K562 (cell line): Measurements from ENCODE around the gene PTPN20. TPM values are rescaled to one million over a fixed set of nuclear protein-coding genes. Genes with fewer than 3 reads are reported as not detected.

Source experiments
- ATF6 ChIP-seq: sonication (generic); formaldehyde crosslinking; IDR thresholded peaks from 2 replicates; pipeline ENCODE4 v1.4.0; 2020; ENCODE audit warnings: mild to moderate bottlenecking, missing genetic modification reagents
- NR2C1 ChIP-seq, 2 experiments: fragments of 450-650 bp; IDR thresholded peaks; 2 replicates each; pipeline ENCODE4 v1.6.1; 2017; ENCODE audit warnings: mild to moderate bottlenecking in 2 of 2, antibody characterized with exemption in 1 of 2, inconsistent platforms in 1 of 2, missing compliant biosample characterization in 1 of 2, missing genetic modification characterization in 1 of 2
- POLR3G ChIP-seq: IDR thresholded peaks from 2 replicates; pipeline ENCODE4 v1.6.1; 2011; ENCODE audit not compliant: insufficient read length, insufficient replicate concordance; ENCODE audit errors: extremely low read depth
- TSC22D4 ChIP-seq: fragments of 450-650 bp; IDR thresholded peaks from 2 replicates; pipeline ENCODE4 v1.6.1; 2016; ENCODE audit warnings: missing genetic modification characterization, missing biosample characterization, control low read depth
- ZBTB7A ChIP-seq: IDR thresholded peaks from 2 replicates; pipeline ENCODE4 v1.6.1; 2011; ENCODE audit warnings: low read depth, mild to moderate bottlenecking, low read length, moderate library complexity, borderline replicate concordance; ENCODE audit not compliant: control insufficient read depth
- ZNF146 ChIP-seq: IDR thresholded peaks from one replicate; pipeline ENCODE4 v1.6.1; 2018; ENCODE audit warnings: missing compliant biosample characterization; ENCODE audit not compliant: unreplicated experiment
- ZNF696 ChIP-seq: fragments of 250-450 bp; sonication (Bioruptor Pico); conservative IDR thresholded peaks from 2 replicates; pipeline ENCODE4 v1.4.0; 2020; ENCODE audit warnings: mild to moderate bottlenecking, moderate library complexity
- polyA plus RNA-seq, 8 experiments: library from polyadenylated mRNA; depleted of rRNA in 4 of 8; stranded (reverse) in 5 of 8; unstranded in 3 of 8; fragments of >200 nt; fragmentation: Nextera tagmentation in 2 of 8; fragmentation: Illumina TruSeq in 1 of 8; extraction: Ambion mirVana in 2 of 8; extraction: Trizol in 1 of 8; gene quantifications; 2 replicates each; pipeline versions ENCODE4 v1.2.1 to v1.2.3, GENCODE V29; 2011 to 2014; ENCODE audit warnings: inconsistent platforms in 1 of 8, missing spikeins in 1 of 8
- total RNA-seq, 7 experiments: library from RNA; depleted of rRNA in 6 of 7; stranded (reverse); fragments of >200 nt in 6 of 7; fragmentation: Illumina TruSeq in 2 of 7; extraction: Trizol in 2 of 7; gene quantifications; 2 replicates each; pipeline versions ENCODE4 v1.2.1 to v1.2.3, GENCODE V29; 2011 to 2021; ENCODE audit warnings: low replicate concordance in 1 of 7
- TF ChIP-seq, protein P1 (sequence below): IDR thresholded peaks from 2 replicates; pipeline ENCODE4 v1.6.1; 2016; ENCODE audit warnings: missing genetic modification characterization, missing compliant biosample characterization

Gene PTPN20
- total and polyA plus RNA-seq, 9 of the 15 experiments (the other 6 are each of a cell fraction or from before 2014, with no cell fraction given), result 0.03 to 0.18 (median 0.10) TPM; not detected in 6

GRCh38 chr10:47029181-47030009 lies 118.2 kb downstream of the PTPN20 start (continued):
- TF ChIP-seq ZBTB7A (no peak), TSC22D4 (tag) (no peak), ZNF696 (CRISPR knock-in tag) (no peak), NR2C1 (IDR thresholded peaks at IDR 0.05) (no peak), NR2C1 (tag; IDR thresholded peaks at IDR 0.05) (no peak), ATF6 (CRISPR knock-in tag) (no peak), POLR3G (no peak), ZNF146 (CRISPR knock-in tag) (no peak)
- TF ChIP-seq, protein P1, sequence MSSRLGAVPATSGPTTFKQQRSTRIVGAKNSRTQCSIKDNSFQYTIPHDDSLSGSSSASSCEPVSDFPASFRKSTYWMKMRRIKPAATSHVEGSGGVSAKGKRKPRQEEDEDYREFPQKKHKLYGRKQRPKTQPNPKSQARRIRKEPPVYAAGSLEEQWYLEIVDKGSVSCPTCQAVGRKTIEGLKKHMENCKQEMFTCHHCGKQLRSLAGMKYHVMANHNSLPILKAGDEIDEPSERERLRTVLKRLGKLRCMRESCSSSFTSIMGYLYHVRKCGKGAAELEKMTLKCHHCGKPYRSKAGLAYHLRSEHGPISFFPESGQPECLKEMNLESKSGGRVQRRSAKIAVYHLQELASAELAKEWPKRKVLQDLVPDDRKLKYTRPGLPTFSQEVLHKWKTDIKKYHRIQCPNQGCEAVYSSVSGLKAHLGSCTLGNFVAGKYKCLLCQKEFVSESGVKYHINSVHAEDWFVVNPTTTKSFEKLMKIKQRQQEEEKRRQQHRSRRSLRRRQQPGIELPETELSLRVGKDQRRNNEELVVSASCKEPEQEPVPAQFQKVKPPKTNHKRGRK, result no peak
